Activated CD8-positive, alpha-beta memory T cell treated with anti-CD3 and anti-CD28 coated beads, Interleukin-2, amount 50 U/mL, for 24 hours (primary cell): ENCODE measurements around the gene CD300LG.
"Not testable (repeated sequence)": the region's sequence is repeated elsewhere in the genome, so short reads cannot be mapped to it uniquely, and the experiment has no call there.

Experiments
- DNase-seq: peaks from one replicate; pipeline ENCODE4 v3.0.0-alpha.2; 2020; ENCODE audit errors: extremely low read depth

CD300LG gene

GRCh38 chr17:43846963-43847371 is at the start of gene CD300LG:
Gene CD300LG, plus strand, starts transcription at chr17:43847176. Its CDS starts 41 bp downstream, at chr17:43847217.
- no peak for DNase-seq

GRCh38 chr17:43798024-43798423 is 49.0 kb upstream of the CD300LG start:
- DNase-seq, result not testable (repeated sequence)

- DNase-seq, result no peak
Measured at GRCh38 chr17:43799047-43799446, 47.9 kb upstream of the CD300LG start.

GRCh38 chr17:43800736-43801135 is 46.2 kb upstream of the CD300LG start:
- no peak for DNase-seq

GRCh38 chr17:43801844-43802243 is 45.1 kb upstream of the CD300LG start:
- DNase-seq, result no peak

GRCh38 chr17:43803758-43804157 is 43.2 kb upstream of the CD300LG start:
- DNase-seq, result no peak

- no peak for DNase-seq
Measured at GRCh38 chr17:43805117-43805516, 41.9 kb upstream of the CD300LG start.

GRCh38 chr17:43808076-43808475 is 38.9 kb upstream of the CD300LG start:
- DNase-seq, result no peak

GRCh38 chr17:43809121-43809520 is 37.9 kb upstream of the CD300LG start:
- DNase-seq, result no peak

GRCh38 chr17:43810226-43810715 is 36.7 kb upstream of the CD300LG start:
- no peak for DNase-seq

- DNase-seq, result no peak
Measured at GRCh38 chr17:43810823-43811222, 36.2 kb upstream of the CD300LG start.

GRCh38 chr17:43812396-43813265 is 34.3 kb upstream of the CD300LG start:
- DNase-seq, result no peak

- no peak for DNase-seq
Measured at GRCh38 chr17:43813386-43813785, 33.6 kb upstream of the CD300LG start.

- DNase-seq, result no peak
Measured at GRCh38 chr17:43814026-43814425, 33.0 kb upstream of the CD300LG start.

GRCh38 chr17:43814714-43815113 is 32.3 kb upstream of the CD300LG start:
- DNase-seq, result no peak

- no peak for DNase-seq
Measured at GRCh38 chr17:43816336-43817320, 30.3 kb upstream of the CD300LG start.

GRCh38 chr17:43817826-43818225 is 29.1 kb upstream of the CD300LG start:
- DNase-seq, result no peak

GRCh38 chr17:43818966-43819365 is 28.0 kb upstream of the CD300LG start:
- no peak for DNase-seq

GRCh38 chr17:43820759-43821158 is 26.2 kb upstream of the CD300LG start:
- DNase-seq, result no peak

- DNase-seq, result no peak
Measured at GRCh38 chr17:43822570-43823190, 24.3 kb upstream of the CD300LG start.

GRCh38 chr17:43823350-43824084 is 23.5 kb upstream of the CD300LG start:
- no peak for DNase-seq
